ENCODE measurements around the gene MIPOL1.
A peak's percentile ranks its signal among the peaks of the same experiment; 100 is the strongest.

MIPOL1 gene

GRCh38 chr14:37594971-37595808 lies 397.5 kb downstream of the MIPOL1 start, which contains the start of the genes FOXA1 and TTC6:
Gene FOXA1, minus strand, starts transcription at chr14:37595249. Its CDS starts 277 bp downstream, at chr14:37594972.
Gene TTC6, plus strand, starts transcription at chr14:37595629. Its CDS starts 26,436 bp downstream, at chr14:37622065.
- in situ Hi-C loops (cut with HindIII; ENCODE audit: low pct_ligation_motif_present, low pct_unique_long_range_greater_than_20kb, low sequenced_read_pairs): no loop called here
- peak; percentile 63 for DNase-seq

- in situ Hi-C loops (cut with HindIII; ENCODE audit: low pct_ligation_motif_present, low pct_unique_long_range_greater_than_20kb, low sequenced_read_pairs): no loop called here
- DNase-seq: peak; percentile 85
Measured at GRCh38 chr14:37595809-37596621, 398.3 kb downstream of the MIPOL1 start.

GRCh38 chr14:37596790-37597472 lies 399.2 kb downstream of the MIPOL1 start:
- no peak for DNase-seq
- in situ Hi-C loops (cut with HindIII; ENCODE audit: low pct_ligation_motif_present, low pct_unique_long_range_greater_than_20kb, low sequenced_read_pairs): no loop called here

GRCh38 chr14:37597538-37597913 lies 399.8 kb downstream of the MIPOL1 start:
- in situ Hi-C loops (cut with HindIII; ENCODE audit: low pct_ligation_motif_present, low pct_unique_long_range_greater_than_20kb, low sequenced_read_pairs): no loop called here
- DNase-seq: peak; percentile 5

- in situ Hi-C loops (cut with HindIII; ENCODE audit: low pct_ligation_motif_present, low pct_unique_long_range_greater_than_20kb, low sequenced_read_pairs): no loop called here
- no peak for DNase-seq
Measured at GRCh38 chr14:37597914-37598746, 400.4 kb downstream of the MIPOL1 start.

GRCh38 chr14:37598747-37599506 lies 401.2 kb downstream of the MIPOL1 start:
- in situ Hi-C loops (cut with HindIII; ENCODE audit: low pct_ligation_motif_present, low pct_unique_long_range_greater_than_20kb, low sequenced_read_pairs): no loop called here
- DNase-seq: no peak

GRCh38 chr14:37599507-37600368 lies 402.0 kb downstream of the MIPOL1 start:
- in situ Hi-C loops (cut with HindIII; ENCODE audit: low pct_ligation_motif_present, low pct_unique_long_range_greater_than_20kb, low sequenced_read_pairs): no loop called here
- DNase-seq: no peak

- in situ Hi-C loops (cut with HindIII; ENCODE audit: low pct_ligation_motif_present, low pct_unique_long_range_greater_than_20kb, low sequenced_read_pairs): no loop called here
- no peak for DNase-seq
Measured at GRCh38 chr14:37600880-37601741, 403.4 kb downstream of the MIPOL1 start.

- no peak for DNase-seq
- in situ Hi-C loops (cut with HindIII; ENCODE audit: low pct_ligation_motif_present, low pct_unique_long_range_greater_than_20kb, low sequenced_read_pairs): no loop called here
Measured at GRCh38 chr14:37601865-37602264, 404.1 kb downstream of the MIPOL1 start.

All from ACHN (cell line).